Neural cell (in vitro differentiated cells): Measurements from ENCODE around the gene TRIO. TPM values are rescaled to one million over a fixed set of nuclear protein-coding genes. Genes with fewer than 3 reads are reported as not detected.

ENCODE experiments used
- H2AFZ ChIP-seq: fragments of 200-600, 300-800 bp; sonication (generic), shearing (Covaris generic); 2 replicates; pipeline ENCODE4 v1.6.0; 2014; ENCODE audit warnings: low read depth, mild to moderate bottlenecking, antibody characterized with exemption, low read length, moderate library complexity
- H3F3A ChIP-seq: fragments of 200-600 bp; shearing (Covaris generic); 2 replicates; pipeline ENCODE4 v1.6.1; 2016; ENCODE audit warnings: mild to moderate bottlenecking, moderate library complexity, mixed read lengths, antibody characterized with exemption, low read length; ENCODE audit not compliant: insufficient read depth, poor library complexity, severe bottlenecking
- H3K27ac ChIP-seq: fragments of 200-600, 300-800 bp; sonication (generic), shearing (Covaris generic); 2 replicates; pipeline ENCODE4 v1.5.1; 2014; ENCODE audit warnings: mild to moderate bottlenecking, low read length, moderate library complexity
- H3K27me3 ChIP-seq: fragments of 300-800, 200-600 bp; sonication (generic), shearing (Covaris generic); 2 replicates; pipeline ENCODE4 v1.6.0; 2014; ENCODE audit warnings: mild to moderate bottlenecking, low read depth, low read length, moderate library complexity; ENCODE audit not compliant: insufficient read depth
- H3K36me3 ChIP-seq: fragments of 300-800, 200-600 bp; sonication (generic), shearing (Covaris generic); 2 replicates; pipeline ENCODE4 v1.5.1; 2014; ENCODE audit warnings: mild to moderate bottlenecking, antibody characterized with exemption, low read length, moderate library complexity; ENCODE audit not compliant: insufficient read depth
- H3K4me2 ChIP-seq: fragments of 300-800, 200-600 bp; sonication (generic), shearing (Covaris generic); 2 replicates; pipeline ENCODE4 v1.6.0; 2014; ENCODE audit warnings: mild to moderate bottlenecking, low read length
- H3K4me3 ChIP-seq: fragments of 300-800, 200-600 bp; sonication (generic), shearing (Covaris generic); 2 replicates; pipeline ENCODE4 v1.5.1; 2014; ENCODE audit warnings: mild to moderate bottlenecking, low read length, moderate library complexity
- H3K79me2 ChIP-seq: fragments of 200-600 bp; shearing (Covaris generic); replicated peaks from 2 replicates; pipeline ENCODE4 v1.6.0; 2014; ENCODE audit warnings: mild to moderate bottlenecking, low read length, moderate library complexity; ENCODE audit not compliant: insufficient read depth
- H3K9ac ChIP-seq: fragments of 300-800, 200-600 bp; sonication (generic), shearing (Covaris generic); 2 replicates; pipeline ENCODE4 v1.6.1; 2016; ENCODE audit warnings: mild to moderate bottlenecking, low read length, mixed read lengths
- H3K9me2 ChIP-seq: fragments of 200-600 bp; shearing (Covaris generic); 2 replicates; pipeline ENCODE4 v1.6.1; 2016; ENCODE audit warnings: mild to moderate bottlenecking, low read length, mixed read lengths; ENCODE audit not compliant: insufficient read depth
- H3K9me3 ChIP-seq: fragments of 200-600, 300-800 bp; sonication (generic), shearing (Covaris generic); 2 replicates; pipeline ENCODE4 v1.6.1; 2016; ENCODE audit warnings: mild to moderate bottlenecking, mixed run types, low read length, moderate library complexity, mixed read lengths
- H4K20me1 ChIP-seq: fragments of 200-600 bp; shearing (Covaris generic); 2 replicates; pipeline ENCODE4 v1.6.1; 2016; ENCODE audit warnings: mild to moderate bottlenecking, mixed run types; ENCODE audit not compliant: insufficient read depth
- CTCF ChIP-seq: fragments of 450-650 bp; IDR thresholded peaks from 2 replicates; pipeline ENCODE4 v1.5.1; 2014; ENCODE audit warnings: antibody characterized with exemption, mild to moderate bottlenecking, moderate library complexity; ENCODE audit not compliant: poor library complexity, severe bottlenecking
- EP300 ChIP-seq: fragments of 450-650 bp; conservative IDR thresholded peaks from 2 replicates; pipeline ENCODE4 v1.6.1; 2014; ENCODE audit warnings: antibody characterized with exemption, mild to moderate bottlenecking, moderate library complexity; ENCODE audit not compliant: poor library complexity, severe bottlenecking
- EZH2 ChIP-seq: fragments of 200-600, 300-800 bp; shearing (Covaris generic), sonication (generic); IDR thresholded peaks from 2 replicates; pipeline ENCODE4 v1.6.1; 2014; ENCODE audit warnings: antibody characterized with exemption, low read length, borderline replicate concordance, mild to moderate bottlenecking; ENCODE audit not compliant: insufficient read depth, poor library complexity, severe bottlenecking
- MXI1 ChIP-seq: fragments of 450-650 bp; conservative IDR thresholded peaks from 2 replicates; pipeline ENCODE4 v1.6.1; 2014; ENCODE audit warnings: antibody characterized with exemption, mild to moderate bottlenecking; ENCODE audit not compliant: poor library complexity, severe bottlenecking
- POLR2AphosphoS5 ChIP-seq: IDR thresholded peaks from 2 replicates; pipeline ENCODE4 v1.6.1; 2012
- RAD21 ChIP-seq: fragments of 450-650 bp; conservative IDR thresholded peaks from 2 replicates; pipeline ENCODE4 v1.6.1; 2014; ENCODE audit warnings: antibody characterized with exemption, mild to moderate bottlenecking, moderate library complexity
- REST ChIP-seq: IDR thresholded peaks from 2 replicates; pipeline ENCODE4 v1.6.1; 2012; ENCODE audit warnings: borderline replicate concordance
- SMC3 ChIP-seq: fragments of 450-650 bp; conservative IDR thresholded peaks from 2 replicates; pipeline ENCODE4 v1.6.1; 2014; ENCODE audit warnings: antibody characterized with exemption, mild to moderate bottlenecking, moderate library complexity; ENCODE audit not compliant: poor library complexity
- TAF1 ChIP-seq: IDR thresholded peaks from 2 replicates; pipeline ENCODE4 v1.6.1; 2012; ENCODE audit warnings: low read depth
- polyA plus RNA-seq: library from polyadenylated mRNA; depleted of rRNA; stranded (reverse); fragments of >200 nt; gene quantifications from 2 replicates; pipeline ENCODE4 v1.2.3, GENCODE V29; 2014

The TRIO gene
- polyA plus RNA-seq, 1 donor from 2014 or later = 168 TPM

GRCh38 chr5:14148890-14149671 lies 5.9 kb downstream of the TRIO start:
- Histone ChIP-seq H3K9me2 (no peaks in the 10 kb centered on the region), H3K4me3 (peak overlapping the region; percentile 29), H3K9ac (no peak overlapping the region), H3K9me3 (no peaks in the 10 kb centered on the region), H3K27ac (no peak overlapping the region), H3K27me3 (no peaks in the 10 kb centered on the region), H3K79me2 (peaks cover 95% of the 10 kb centered on the region), H2AFZ (no peak overlapping the region), H3K4me2 (no peak overlapping the region), H4K20me1 (peaks cover 78% of the 10 kb centered on the region), H3F3A (peaks cover 8% of the 10 kb centered on the region), H3K36me3 (no peaks in the 10 kb centered on the region)
- TF ChIP-seq CTCF (no peak), REST (no peak), SMC3 (no peak), TAF1 (no peak), EP300 (no peak), EZH2 (no peak), POLR2AphosphoS5 (no peak), RAD21 (no peak), MXI1 (no peak)

GRCh38 chr5:14149672-14150274 lies 6.6 kb downstream of the TRIO start:
- Histone ChIP-seq H3K9me3 (no peaks in the 10 kb centered on the region), H3K36me3 (no peaks in the 10 kb centered on the region), H3K27ac (no peak overlapping the region), H3K9me2 (no peaks in the 10 kb centered on the region), H3K4me2 (no peak overlapping the region), H3F3A (peaks cover 8% of the 10 kb centered on the region), H4K20me1 (peaks cover 84% of the 10 kb centered on the region), H3K9ac (no peak overlapping the region), H2AFZ (no peak overlapping the region), H3K79me2 (peaks cover 97% of the 10 kb centered on the region), H3K27me3 (no peaks in the 10 kb centered on the region), H3K4me3 (peak overlapping the region; percentile 17)
- TF ChIP-seq RAD21 = no peak
- no peak for TF ChIP-seq EZH2
- TF ChIP-seq CTCF = no peak
- TF ChIP-seq MXI1 = no peak
- TF ChIP-seq EP300 = no peak
- TF ChIP-seq TAF1 = no peak
- no peak for TF ChIP-seq POLR2AphosphoS5
- TF ChIP-seq REST = no peak
- TF ChIP-seq SMC3 = no peak
